Germinal center (tissue), 1 donor: Measurements from ENCODE around the gene SREBF1.

ENCODE experiments used
- DNase-seq: peaks from one replicate; pipeline ENCODE4 v3.0.0; 2012; ENCODE audit warnings: mixed read lengths, low spot score

The SREBF1 gene

DNA sequence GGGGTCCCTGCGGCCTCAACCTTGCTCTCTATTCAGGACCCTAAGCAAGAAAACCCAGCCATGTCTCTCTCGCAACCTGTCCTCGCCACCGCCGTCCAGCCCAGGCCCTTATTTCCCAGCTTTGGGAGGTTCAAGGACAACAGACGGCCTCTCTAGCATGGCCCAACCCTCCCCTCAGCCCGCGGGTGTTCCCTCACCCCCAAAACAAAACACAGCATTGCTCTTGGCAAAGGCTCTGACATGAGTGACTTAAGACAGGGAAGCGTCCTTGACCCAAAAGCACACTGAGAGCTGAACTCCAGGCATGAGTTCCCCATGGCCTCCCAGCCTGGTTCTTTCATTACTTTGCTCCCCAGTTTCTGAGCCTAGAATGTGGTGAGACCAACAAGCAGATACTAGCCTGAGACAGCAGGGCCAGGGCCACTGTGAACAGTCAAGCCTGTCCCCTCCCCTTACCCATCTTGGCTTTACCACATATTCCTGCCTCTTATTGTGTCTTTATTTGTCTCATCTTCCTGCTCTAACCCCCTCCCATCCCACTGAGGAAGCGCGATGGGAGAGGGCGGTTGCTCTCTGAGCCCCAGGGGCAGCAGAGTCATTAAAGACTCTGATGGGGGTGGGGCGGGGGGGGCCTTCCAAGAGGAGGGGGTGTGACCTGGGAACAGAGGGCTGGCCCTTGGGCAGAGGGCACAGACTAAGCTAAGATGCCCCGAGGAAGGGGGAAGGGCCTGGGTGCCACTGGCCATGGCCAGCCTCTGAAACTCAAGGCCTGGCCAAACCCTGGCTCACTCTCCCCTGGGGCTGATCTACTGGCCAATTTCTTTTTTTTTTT is 11.8 kb downstream of the SREBF1 start:
- DNase-seq, result no peak

DNA sequence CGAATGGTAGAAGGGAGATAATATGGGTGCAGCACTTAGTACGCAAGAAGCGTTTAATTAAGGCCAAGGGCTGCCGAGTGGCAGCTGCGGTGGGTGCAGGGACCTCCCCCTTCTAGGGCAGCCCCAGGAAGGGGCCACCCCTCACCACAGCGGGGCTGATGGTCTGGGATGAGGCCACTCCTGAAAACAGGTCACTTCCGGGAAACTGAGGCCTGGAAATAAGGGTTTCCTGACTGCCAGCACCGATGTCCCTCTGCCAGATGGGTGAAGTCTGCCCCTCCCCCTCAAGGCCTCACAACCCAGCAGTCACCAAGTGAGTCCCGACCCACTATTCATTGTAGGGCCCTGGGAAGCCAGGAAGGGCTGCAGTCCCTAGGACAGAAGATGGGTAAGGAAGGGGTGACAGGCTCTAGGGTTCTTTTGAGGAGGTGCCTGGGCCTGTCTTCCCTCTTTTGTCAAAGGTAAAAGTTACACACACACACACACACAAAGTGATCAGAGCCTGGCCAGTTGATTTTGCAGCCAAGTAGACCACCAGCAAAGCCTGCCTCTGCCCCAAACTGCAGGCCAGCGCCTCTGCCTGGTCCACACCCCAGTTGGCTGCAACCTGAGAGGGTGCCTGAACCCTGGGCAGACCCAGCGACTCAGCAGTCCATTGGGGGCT is 12.5 kb downstream of the SREBF1 start:
- DNase-seq, result peak; percentile 39

DNA sequence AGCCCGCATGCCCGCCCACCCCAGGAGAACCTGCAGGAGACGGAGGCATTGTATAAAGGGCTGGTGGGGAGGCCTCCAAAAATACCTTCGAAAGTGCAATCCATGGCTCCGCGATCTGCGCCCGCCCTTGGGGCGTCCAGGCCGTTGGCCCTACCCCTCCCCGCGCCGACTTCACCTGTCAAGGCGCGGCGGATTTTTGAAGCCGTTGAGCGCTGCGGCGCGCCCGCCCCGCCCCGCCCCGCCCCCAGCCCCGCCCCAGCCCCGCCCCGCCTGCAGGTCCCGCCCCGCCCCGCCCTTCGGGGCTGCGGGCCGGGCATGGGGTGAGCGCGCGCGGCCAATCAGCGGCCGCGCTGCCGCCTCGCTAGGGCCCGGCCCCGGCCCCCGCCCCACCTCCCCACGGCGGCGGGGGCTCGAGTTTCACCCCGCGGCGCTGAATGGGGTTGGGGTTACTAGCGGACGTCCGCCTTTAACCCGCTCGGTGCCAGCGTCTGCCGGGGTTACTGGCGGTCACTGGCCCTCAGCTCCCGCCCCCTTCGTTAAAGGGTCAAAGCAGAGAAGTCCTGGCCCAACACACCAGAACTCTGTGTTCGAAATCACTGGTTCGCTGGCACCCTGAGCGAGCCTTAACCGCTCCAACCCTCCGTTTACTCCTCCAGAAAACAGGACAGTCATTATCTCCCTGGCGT is 13.2 kb downstream of the SREBF1 start:
- DNase-seq, result peak; percentile 99

DNA sequence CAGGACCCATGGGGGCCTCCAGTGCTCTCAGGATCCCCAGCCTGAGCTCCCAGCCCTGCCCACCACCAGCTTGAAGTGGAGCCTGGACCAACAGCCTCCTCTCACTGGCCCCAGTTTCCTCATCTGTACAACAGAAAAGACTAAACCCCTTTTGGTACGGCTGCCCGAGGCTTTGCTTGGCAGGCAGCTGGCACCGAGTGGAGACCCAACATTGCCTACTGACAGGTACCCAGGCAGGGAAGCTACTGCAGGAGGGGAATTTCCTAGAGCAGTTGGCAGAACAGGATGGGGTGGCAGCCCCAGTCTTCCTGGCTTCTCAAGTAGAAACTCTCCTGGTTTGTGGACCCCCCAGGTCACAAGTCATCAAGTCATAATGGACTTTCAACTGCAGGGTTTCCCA is 14.2 kb downstream of the SREBF1 start:
- no peak for DNase-seq

DNA sequence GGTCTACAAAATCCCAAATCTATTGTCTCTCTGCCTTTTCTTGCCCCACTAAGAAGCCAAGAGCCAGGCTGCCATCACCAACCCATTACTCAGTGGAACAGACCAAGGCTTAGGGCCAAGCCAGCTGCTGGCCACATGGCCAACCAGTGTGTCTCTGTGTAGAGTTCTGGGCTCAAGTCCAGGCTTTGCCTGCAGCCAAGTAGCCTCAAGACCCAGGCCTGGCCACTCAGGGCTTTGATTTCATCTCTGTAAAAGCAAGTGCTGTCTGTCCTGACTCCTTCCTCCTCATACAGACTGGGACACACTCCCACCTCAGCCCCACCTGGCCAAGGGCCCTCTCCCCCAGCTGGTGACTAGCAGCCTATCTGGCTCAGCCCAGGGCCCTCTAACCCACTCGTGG is 14.6 kb downstream of the SREBF1 start:
- DNase-seq, result no peak

DNA sequence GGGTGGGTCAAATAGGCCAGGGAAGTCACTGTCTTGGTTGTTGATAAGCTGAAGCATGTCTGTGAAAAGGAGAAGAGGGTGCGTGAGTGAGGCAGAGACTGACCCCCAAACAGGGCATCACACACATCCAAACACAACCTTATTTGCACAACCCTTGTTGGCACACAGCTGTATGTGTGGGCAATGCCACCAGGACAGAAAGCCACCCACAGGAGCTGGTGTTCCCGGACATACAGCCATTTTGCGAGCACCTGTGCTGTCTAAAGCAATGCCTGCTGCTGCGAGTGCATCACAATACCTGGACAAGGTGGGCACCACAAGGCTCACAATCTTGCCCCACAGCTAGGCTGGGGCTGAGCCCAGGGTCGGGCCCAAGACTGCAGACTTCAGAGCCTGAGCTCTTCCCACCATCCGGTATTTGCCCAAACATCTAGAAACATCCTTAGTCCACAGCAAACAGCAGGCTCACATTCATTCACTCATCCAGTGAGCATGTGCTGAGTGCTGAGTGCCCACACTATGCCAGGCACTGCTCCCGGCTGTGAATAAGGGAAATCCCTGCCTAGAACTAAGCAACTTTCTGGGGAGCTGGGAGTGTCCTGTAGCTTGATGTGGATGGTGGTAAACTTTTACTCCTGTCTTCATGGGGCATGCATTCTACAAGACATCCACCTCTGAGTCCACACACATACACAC is 16.2 kb downstream of the SREBF1 start:
- DNase-seq, result no peak

DNA sequence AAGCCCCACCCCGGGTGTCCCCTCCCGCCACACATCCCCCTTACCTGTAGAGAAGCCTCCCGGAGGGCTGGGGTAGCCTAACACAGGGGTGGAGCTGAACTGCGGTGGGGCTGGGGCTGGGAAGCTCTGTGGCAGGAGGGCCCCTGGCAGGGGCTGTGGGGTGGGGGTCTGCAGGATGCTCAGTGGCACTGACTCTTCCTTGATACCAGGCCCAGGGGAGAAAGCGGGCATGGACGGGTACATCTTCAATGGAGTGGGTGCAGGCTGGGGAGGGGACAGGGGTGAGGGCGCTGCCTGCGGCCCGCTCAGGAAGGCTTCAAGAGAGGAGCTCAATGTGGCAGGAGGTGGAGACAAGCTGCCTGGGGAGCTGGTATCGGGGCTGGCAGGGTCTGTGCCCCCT is 16.7 kb downstream of the SREBF1 start:
- DNase-seq, result no peak

DNA sequence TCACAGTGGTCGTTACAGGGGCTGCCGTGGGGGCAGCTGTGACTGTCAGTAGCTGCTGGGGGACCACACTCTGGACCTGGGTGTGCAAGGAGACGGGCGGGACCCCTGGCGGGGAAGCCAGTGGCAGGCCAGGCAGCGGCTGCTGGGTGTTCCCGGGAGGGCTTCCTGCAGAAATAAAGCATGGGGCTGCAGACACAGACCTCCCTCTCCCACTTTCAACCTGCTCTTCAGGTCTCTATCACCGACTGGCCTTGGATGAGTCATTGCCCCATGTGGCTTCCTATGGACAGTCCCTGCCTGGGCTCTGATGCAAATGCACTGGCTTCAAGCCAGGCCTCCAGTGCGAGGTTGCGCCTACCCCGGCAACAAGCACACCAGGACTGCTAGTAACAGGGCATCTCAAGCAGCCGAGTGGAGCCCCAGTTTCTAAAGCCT is 17.2 kb downstream of the SREBF1 start:
- no peak for DNase-seq

DNA sequence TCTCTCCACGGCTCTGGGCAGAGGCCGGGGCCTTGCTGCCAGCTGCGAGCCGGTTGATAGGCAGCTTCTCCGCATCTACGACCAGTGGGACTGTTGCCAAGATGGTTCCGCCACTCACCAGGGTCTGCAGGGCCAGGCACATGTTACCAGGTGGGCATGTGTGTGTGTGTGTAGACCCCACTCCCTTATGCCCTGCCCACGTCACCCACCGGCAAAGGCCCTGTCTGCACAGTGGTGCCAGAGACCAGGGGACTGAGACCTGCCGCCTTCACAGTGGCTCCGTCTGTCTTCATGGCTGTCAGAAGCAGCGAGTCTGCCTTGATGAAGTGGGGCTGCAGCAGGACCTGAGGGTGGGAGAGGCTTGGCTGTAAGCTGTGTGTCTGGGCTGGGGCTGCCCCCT is 17.7 kb downstream of the SREBF1 start:
- DNase-seq, result no peak

DNA sequence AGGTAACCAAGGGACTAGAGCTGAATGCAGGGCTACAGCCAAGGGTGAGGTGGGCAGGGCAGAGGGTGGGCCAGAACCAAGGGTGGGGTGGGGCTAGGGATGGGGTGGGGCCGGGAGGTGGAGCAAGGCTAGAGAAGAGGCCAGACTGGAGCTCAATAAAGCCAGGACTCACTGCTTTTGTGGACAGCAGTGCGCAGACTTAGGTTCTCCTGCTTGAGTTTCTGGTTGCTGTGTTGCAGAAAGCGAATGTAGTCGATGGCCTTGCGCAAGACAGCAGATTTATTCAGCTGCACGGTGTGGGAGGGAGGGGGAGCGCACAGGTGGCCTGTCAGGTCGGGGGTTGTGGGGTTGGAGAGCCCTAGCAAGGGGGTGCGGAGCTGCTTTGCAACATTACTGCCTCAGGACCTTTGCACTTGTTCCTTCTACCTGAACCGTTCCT is 18.7 kb downstream of the SREBF1 start:
- peak; percentile 55 for DNase-seq

DNA sequence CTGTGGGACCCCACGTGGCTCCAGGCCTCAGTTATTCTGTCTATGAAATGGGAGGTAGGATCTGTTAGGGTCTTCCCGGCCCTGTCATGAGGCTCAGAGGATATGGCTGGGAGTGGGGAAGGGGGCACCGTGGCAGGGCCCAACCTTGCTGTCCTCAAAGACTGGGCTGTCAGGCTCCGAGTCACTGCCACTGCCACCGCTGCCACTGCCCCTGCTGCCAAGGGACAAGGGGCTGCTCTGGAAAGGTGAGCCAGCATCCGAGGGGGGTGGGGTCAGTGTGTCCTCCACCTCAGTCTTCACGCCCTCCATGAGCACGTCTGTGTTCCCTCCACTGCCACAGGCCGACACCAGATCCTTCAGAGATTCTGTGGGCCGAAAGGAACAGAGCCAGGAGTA is 19.2 kb downstream of the SREBF1 start:
- DNase-seq, result no peak

DNA sequence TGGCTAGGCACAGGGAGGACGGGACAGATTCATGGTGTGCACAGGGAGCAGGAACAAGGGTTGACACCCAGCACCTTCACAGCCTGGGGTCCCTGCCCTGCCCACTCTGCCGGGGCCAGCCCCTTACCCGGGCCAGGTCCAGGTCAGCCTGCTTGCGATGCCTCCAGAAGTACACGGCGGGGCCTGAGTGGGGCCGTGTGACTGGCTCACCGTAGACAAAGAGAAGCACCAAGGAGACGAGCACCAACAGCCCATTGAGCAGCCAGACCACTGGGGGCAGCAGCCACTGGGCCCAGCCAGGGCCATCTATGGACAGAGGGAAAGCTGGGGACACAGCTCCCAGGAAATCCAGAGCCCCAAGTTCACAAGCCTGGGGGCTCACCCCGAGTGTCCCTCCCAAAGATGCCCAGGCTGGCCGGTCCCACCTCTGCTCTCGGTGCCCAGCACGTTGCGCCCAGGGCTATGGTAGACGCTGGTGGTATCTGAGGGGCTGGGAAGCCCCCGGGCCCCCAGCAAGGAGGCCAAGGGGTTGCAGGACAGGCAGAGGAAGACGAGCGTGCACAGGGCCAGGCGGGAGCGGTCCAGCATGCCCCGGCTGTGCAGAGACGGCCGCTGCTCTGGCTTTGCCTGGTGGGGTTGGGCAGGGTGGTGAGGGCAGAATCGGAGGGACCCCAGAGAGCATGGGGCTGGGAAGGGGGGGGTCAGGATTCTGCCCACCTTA is 19.8 kb downstream of the SREBF1 start:
- no peak for DNase-seq

DNA sequence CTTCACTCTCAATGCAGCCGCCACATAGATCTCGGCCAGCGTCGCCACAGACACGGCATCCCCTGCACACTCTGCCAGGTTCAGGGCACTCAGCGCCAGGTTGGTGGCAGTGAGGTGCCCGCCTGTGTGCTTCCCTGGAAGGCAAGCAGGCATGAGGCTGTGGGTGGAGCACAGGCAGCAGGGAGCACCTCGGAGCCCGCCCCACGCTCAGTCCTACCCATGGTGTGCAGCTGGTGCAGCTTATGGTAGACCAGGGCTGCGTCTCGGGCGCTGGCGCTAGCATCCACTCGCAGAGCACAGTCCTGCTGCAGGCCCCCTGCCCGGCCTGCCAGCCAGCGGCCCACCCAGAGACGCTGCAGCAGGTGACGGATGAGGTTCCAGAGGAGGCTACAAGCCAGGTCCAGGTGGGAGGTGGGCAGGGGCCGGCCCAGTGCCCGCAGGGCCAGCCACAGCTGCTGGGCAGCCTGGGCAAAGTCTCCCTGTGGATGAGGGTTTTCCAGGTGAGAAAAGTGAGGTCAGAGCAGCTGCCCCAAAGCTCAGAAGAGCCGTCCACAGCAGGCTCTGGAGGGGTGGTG is 20.5 kb downstream of the SREBF1 start:
- DNase-seq, result no peak

DNA sequence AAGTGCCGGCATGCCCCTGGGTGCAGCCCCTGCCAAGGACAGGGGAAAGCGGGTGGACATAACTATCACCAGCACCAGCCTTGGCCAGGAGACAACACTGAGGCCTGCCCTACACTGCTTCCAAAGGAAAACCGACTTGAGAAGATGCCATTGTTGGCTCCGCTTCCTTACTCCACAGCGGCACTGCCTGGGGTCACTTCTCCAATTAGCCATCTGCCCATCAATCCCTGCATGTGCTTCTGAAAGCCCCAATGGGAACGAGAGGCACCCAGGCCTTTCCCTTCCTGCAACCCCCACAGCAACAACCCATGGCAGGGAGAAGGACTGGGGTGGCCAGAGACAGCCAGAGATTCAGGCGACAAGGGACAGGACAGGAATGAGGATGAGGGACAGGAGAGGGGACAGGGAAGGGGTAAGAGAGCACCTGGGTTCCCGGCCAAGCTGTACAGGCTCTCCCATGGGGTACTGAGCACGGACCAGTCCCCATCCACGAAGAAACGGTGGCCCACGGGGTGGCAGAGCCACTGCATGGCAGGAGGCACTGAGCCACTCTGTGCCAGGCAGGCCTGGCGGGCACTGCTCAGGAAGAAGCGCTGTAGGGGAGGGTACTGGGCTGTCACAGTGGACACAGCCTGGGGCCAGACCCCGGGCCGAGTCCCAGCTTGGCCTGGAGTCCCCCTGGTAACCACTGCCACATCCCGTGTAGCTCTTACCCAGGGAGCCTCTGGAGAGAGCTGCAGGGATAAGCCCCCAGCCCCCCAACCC is 21.2 kb downstream of the SREBF1 start:
- no peak for DNase-seq

DNA sequence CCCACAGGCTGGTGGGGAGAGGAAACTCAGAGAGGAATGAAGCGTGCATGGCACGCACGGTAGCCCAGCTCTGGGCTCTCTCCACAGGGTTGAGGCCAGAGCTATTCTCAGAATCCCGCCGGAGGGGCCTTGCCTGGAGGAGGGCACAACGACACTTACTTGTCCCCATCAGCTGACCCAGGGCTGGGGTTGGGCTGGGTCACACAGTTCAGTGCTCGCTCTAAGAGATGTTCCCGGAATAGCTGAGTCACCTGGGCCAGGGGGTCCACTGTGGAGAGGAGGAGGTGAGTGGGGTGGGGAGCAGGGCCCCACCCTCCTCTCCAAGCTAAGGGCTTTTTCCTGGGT is 21.8 kb downstream of the SREBF1 start:
- DNase-seq, result no peak

DNA sequence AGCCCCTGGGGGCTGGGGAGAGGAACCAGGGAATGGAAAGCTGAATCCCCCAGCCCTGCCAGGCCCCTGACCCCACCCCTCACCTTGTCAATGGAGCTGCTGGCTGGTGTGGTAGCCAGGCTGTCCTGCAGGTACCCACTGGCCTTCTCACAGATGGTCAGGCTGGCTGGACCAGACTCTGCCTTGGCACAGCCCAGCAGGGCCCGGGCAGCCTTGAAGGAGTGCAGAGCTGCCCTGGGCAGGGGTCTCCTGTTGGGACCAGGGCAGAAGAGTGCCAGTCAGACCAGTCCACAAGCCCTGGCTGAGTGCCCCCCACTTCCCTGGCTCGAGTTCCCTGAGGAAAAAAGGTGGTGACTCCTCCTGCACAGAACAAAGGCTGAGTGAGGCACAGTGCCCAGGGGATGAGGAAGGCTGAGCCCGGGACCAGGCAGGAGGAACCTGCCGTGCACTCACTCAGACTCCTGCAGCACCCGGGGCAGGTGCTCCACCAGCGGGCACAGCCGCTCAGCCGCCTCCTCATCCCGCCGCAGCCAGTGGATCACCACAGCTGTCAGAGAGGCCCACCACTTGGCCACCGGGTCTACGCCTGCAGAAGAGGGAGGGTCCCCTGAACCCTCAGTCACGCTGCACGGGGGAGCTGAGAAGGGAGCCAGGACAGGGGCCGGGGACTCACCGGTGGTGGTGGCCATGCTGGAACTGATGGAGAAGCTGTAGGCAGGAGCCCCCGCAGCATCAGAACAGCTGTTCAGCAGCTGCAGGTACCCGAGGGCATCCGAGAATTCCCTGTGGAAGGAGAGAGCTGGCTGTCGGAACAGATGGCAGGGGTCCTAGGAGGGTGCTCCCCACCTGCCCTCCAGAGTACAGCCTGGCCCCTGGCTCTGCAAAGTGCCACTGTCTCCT is 22.4 kb downstream of the SREBF1 start:
- DNase-seq, result no peak

DNA sequence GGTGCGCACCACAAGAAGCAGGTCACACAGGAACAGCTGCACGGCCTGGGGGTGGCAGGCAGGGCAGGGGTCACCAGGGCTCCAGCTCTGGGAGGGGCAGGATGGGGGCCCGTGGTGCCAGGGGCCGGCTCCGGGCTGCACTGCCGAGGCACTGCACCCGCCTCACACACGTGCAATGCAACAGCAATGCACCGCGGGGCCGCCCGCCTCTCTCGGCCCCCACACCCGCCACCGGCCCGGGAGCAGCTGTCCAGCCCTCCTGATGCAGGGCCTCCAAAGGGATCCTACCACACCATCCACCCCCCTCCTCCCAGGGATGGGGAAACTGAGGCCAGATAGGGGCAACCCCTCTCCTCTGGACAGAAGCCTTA is 23.1 kb downstream of the SREBF1 start:
- DNase-seq, result no peak

DNA sequence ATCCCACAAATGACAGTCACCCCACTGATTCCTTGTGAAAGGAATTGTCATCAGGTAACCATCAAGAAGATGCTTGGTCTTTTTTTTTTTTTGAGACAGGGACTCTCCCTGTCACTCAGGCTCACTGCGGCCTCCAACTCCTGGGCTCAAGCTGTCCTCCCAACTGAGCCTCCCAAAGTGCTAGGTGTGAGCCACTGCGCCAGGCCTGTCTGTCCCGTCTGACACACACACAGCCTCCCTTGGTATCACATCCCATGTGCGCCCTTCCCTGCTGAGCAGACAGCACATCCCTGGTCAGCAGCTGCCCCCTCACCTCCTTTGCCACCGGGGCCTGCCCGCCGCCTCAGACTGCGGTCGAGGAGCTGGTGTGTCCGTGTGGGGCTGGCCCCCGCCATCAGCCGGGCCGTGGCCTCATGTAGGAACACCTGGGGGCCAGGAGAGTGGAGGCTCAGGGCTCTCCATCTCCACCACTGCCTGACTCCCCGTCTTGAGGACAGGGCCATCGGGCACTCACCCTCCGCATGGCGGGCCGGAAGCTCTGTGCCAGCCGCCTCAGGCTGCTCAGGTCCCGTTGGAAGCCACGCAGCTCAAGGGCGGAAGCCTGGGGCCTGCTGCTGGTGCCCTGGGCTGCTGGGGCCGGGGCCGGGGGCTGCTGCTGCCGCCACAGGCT is 23.6 kb downstream of the SREBF1 start:
- no peak for DNase-seq
